ENCODE data around the gene INSIG1. TPM values are rescaled to one million over a fixed set of nuclear protein-coding genes. Genes with fewer than 3 reads are reported as not detected.
A peak's percentile ranks its signal among the peaks of the same experiment; 100 is the strongest.

Gene INSIG1
- total and polyA plus RNA-seq, 5 donors: 14.1 to 21.5 (median 16.5) TPM

DNA sequence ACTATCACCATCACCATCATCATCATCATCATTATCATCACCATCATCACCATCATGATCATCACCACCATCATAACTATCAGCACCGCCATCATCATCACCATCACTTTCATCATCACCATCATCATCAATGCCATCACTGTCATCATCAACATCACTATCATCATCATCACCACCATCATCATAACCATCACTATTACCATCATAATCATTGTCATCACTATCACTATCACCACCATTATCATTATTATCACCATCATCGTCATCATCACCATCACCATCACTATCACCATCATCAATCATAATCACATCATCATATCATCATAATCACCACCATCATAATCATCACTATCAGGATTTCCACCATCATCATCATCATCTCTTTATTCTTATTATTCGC, 20.6 kb downstream of the INSIG1 start:
- DNase-seq (no peak), ATAC-seq (no peak)
- WGBS: 95% methylated on average over 3 of the region's 3 CpGs
- no peak overlapping the region for H3K27ac ChIP-seq (ENCODE audit: low read length)
- no peaks in the 10 kb centered on the region for H3K27me3 ChIP-seq (ENCODE audit: control insufficient read depth, insufficient read depth)
- no peak overlapping the region for H3K4me3 ChIP-seq (ENCODE audit: low read length)
- no peaks in the 10 kb centered on the region for H3K9me3 ChIP-seq (ENCODE audit: control insufficient read depth, low read length)
- H3K4me1 ChIP-seq (ENCODE audit: control insufficient read depth, insufficient read depth, low read length): no peaks in the 10 kb centered on the region
- intact Hi-C loops (cut with DNase I): no loop called here

DNA sequence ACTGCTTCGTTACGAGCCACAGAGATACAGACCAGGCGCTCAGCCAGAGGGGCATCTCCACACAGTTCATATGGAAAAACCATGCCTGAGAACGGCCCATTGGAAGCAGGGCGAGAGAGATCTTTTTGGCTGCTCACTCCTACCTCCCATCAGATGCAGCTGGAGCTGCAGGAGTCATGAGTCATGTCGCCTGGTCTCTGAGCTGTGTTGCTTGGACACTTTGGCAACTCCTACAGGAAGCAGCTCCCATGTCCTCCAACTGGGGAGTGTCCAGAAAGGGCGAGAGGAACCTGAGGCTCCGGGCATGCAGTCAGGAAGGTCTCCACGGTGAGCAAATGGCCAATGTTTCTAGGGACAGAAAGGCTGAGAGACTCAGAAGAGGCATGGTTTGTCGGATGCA, 24.9 kb downstream of the INSIG1 start:
- no peaks in the 10 kb centered on the region for H3K4me1 ChIP-seq (ENCODE audit: control insufficient read depth, insufficient read depth, low read length)
- DNase-seq (no peak), ATAC-seq (peak in 1 of 2 donors; percentile 55)
- intact Hi-C loops (cut with DNase I): no loop called here
- 53% methylated on average over 10 of the region's 10 CpGs for WGBS
- H3K27ac ChIP-seq (ENCODE audit: low read length): no peak overlapping the region
- no peaks in the 10 kb centered on the region for H3K27me3 ChIP-seq (ENCODE audit: control insufficient read depth, insufficient read depth)
- no peaks in the 10 kb centered on the region for H3K9me3 ChIP-seq (ENCODE audit: control insufficient read depth, low read length)
- H3K4me3 ChIP-seq (ENCODE audit: low read length): no peak overlapping the region

DNA sequence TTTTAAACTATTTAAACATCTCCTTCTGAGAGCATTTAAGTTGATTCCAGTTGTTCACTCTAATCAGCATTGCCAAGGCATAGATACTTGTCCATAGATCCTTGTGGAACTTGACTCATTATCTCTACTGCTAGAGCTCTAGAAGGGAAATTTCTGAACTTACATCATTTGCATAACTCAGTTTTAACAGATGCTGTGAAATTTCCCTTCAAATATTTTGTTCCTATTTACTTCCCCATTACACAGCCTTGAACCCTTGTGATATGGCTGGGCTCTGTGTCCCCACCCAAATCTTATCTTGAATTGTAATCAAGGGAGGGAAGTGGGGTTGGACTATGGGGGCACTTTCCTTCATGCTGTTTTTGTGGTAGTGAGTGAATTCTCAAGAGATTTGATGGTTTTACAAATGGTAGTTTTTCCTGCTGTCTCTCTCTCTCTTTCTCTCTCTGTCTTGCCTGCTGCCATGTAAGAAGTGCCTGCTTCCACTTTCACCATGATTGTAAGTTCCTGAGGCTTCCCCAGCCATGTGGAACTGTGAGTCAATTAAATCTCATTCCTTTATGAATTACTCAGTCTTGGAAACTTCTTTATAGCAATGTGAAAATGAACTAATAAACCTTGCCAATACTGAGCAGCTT, 25.4 kb downstream of the INSIG1 start:
- no peak for DNase-seq
- intact Hi-C loops (cut with DNase I): no loop called here
- H3K27me3 ChIP-seq (ENCODE audit: control insufficient read depth, insufficient read depth): no peaks in the 10 kb centered on the region
- no peaks in the 10 kb centered on the region for H3K9me3 ChIP-seq (ENCODE audit: control insufficient read depth, low read length)
- ATAC-seq: no peak
- H3K4me3 ChIP-seq (ENCODE audit: low read length): no peak overlapping the region
- no peaks in the 10 kb centered on the region for H3K4me1 ChIP-seq (ENCODE audit: control insufficient read depth, insufficient read depth, low read length)
- H3K27ac ChIP-seq (ENCODE audit: low read length): no peak overlapping the region

DNA sequence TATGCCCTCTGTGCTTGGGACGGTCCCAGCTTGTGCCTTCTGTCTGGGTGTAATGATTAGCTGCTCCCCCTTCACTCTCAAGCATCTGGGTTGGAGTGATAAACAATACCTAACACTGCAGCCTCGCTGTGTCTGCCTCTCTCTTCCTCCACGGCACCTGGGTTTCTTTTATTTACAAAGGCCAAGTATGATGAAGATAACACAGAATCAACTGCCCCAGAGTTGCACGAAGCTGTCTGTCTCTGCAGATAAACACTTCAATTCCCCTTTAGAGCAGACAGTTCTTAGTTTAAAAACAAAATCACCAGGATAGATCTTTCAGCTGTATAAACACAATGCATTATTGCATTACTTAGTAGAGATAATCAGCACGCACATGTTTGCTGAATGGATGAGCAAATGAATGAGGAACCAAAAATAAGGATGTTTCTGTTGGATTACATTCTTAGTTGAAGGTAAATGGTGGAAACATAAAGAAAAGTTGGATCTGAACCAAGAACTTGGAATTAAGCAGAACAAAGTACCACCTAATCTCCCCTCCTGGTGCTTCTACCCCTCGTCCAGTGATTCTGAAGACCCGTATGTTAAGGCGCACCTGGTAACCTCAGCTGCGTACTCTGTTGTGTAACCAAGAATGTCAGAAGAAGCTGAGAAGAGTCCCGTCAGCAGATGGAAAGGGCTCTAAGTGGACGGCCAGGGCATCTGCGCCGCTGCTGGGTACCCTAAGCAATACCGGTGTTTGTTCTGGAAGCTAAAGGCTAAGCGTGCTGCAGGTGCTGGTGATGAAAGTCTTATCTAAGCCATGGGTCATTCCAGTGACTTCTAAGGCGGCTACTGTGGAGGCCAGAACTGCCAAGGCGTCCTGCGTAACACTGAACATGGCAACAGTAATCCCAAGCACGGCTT, 26.6 kb downstream of the INSIG1 start:
- DNase-seq (no peak), ATAC-seq (no peak)
- H3K4me1 ChIP-seq (ENCODE audit: control insufficient read depth, insufficient read depth, low read length): no peaks in the 10 kb centered on the region
- intact Hi-C loops (cut with DNase I): no loop called here
- no peaks in the 10 kb centered on the region for H3K9me3 ChIP-seq (ENCODE audit: control insufficient read depth, low read length)
- no peak overlapping the region for H3K4me3 ChIP-seq (ENCODE audit: low read length)
- H3K27ac ChIP-seq (ENCODE audit: low read length): no peak overlapping the region
- no peaks in the 10 kb centered on the region for H3K27me3 ChIP-seq (ENCODE audit: control insufficient read depth, insufficient read depth)
- 55% methylated on average over 19 of the region's 19 CpGs for WGBS

DNA sequence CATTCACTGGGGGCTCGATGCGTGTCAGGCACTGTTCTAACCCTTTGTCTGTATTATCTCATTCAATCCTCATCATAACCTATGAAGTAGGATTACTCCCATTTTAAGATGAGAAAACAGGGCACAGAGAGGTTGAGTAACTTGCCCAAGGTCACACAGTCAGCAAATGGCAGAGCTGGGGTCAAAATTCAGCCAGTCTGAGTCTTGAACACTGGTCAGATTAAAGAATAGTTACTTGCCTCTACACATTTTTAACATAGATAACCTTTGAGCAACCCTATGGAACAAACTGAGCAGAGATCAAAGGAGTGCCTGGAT, 27.2 kb downstream of the INSIG1 start:
- no peak for DNase-seq
- intact Hi-C loops (cut with DNase I): no loop called here
- Histone ChIP-seq H3K9me3 (ENCODE audit: control insufficient read depth, low read length) (no peaks in the 10 kb centered on the region), H3K27ac (ENCODE audit: low read length) (no peak overlapping the region), H3K4me1 (ENCODE audit: control insufficient read depth, insufficient read depth, low read length) (no peaks in the 10 kb centered on the region), H3K27me3 (ENCODE audit: control insufficient read depth, insufficient read depth) (no peaks in the 10 kb centered on the region), H3K4me3 (ENCODE audit: low read length) (no peak overlapping the region)
- no peak for ATAC-seq
- 84% methylated on average over 2 of the region's 2 CpGs for WGBS

DNA sequence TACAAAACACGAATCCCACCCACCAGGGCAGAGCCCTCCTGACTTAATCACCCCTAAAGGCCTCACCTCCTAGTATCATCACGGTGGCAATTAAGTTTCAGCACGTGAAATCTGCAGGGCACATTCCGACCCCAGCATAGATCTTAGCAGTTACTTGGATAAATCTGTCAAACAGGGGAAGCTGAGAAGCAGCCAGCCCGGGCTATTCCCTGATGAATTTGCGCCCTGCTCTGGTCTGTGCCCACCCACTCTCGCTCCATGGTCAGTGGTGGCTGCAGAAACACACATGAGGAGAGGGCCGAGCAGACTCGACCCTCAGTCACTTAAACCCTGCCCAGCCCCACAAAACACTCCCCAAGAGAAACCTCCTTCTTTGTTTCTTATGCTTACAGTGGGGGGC, 28.7 kb downstream of the INSIG1 start:
- DNase-seq (no peak), ATAC-seq (no peak)
- intact Hi-C loops (cut with DNase I): no loop called here
- WGBS: 44% methylated on average over 9 of the region's 9 CpGs
- no peak overlapping the region for H3K27ac ChIP-seq (ENCODE audit: low read length)
- H3K4me1 ChIP-seq (ENCODE audit: control insufficient read depth, insufficient read depth, low read length): no peaks in the 10 kb centered on the region
- H3K27me3 ChIP-seq (ENCODE audit: control insufficient read depth, insufficient read depth): no peaks in the 10 kb centered on the region
- no peaks in the 10 kb centered on the region for H3K9me3 ChIP-seq (ENCODE audit: control insufficient read depth, low read length)
- no peak overlapping the region for H3K4me3 ChIP-seq (ENCODE audit: low read length)

DNA sequence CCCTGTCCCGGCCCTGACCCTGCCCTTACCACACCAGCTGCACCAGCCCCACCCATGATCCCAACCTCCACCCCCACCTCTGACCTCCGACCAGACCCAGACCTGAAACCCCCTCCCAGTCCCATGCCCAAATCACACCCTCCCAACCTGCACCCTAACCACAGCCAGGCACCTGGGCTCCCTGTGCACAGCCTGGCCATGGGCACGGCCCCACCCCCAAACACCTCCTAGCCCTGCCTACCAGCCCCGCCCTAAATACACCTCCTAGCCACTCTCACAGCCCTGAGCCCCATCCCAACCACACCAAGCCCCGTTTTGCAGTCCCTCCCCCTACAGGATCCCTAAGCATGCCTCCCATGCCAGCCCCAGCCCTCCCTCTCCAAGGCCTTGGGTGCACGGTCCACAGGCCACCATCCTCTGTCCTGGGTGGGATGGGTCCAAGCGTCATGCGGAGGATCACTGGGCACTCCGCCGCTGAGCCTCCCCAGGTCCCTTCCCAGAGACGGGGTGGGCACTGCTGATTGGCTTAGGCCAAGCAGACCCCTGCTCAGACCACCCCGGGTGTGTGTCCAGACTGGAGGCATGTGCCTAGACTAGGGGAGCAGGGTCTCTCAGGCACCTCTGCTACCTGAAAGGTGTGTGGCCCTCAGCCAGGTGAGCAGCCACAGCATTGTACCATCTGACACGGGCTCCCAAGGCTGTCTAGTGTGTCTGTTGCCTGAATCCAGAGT, 30.1 kb downstream of the INSIG1 start:
- Histone ChIP-seq H3K27ac (ENCODE audit: low read length) (no peak overlapping the region), H3K9me3 (ENCODE audit: control insufficient read depth, low read length) (no peaks in the 10 kb centered on the region), H3K27me3 (ENCODE audit: control insufficient read depth, insufficient read depth) (no peaks in the 10 kb centered on the region), H3K4me1 (ENCODE audit: control insufficient read depth, insufficient read depth, low read length) (no peaks in the 10 kb centered on the region), H3K4me3 (ENCODE audit: low read length) (no peak overlapping the region)
- intact Hi-C loops (cut with DNase I): no loop called here
- peak in 1 of 2 donors; percentile 43 for ATAC-seq
- 81% methylated on average over 13 of the region's 13 CpGs for WGBS
- no peak for DNase-seq

DNA sequence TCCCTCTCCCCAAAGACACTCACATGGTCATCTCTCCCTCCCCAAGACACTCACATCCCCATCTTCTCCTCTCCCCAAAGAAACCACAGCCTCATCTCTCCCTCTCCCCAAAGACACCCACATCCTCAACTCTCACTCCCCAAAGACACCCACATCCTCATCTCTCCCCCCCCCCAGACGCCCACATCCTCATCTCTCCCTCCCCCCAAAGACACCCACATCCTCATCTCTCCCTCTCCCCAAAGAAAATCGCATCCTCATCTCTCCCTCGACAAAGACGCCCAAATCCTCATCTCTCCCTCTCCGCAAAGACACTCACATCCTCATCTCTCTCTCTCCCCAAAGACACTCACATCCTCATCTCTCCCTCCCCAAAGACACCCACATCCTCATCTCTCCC, 31.5 kb downstream of the INSIG1 start:
- H3K4me3 ChIP-seq (ENCODE audit: low read length): no peak overlapping the region
- H3K27me3 ChIP-seq (ENCODE audit: control insufficient read depth, insufficient read depth): no peaks in the 10 kb centered on the region
- DNase-seq (no peak), ATAC-seq (no peak)
- H3K4me1 ChIP-seq (ENCODE audit: control insufficient read depth, insufficient read depth, low read length): no peaks in the 10 kb centered on the region
- no peak overlapping the region for H3K27ac ChIP-seq (ENCODE audit: low read length)
- H3K9me3 ChIP-seq (ENCODE audit: control insufficient read depth, low read length): no peaks in the 10 kb centered on the region
- WGBS: no CpG with 5 or more reads among the region's 5 CpGs
- intact Hi-C loops (cut with DNase I): no loop called here

DNA sequence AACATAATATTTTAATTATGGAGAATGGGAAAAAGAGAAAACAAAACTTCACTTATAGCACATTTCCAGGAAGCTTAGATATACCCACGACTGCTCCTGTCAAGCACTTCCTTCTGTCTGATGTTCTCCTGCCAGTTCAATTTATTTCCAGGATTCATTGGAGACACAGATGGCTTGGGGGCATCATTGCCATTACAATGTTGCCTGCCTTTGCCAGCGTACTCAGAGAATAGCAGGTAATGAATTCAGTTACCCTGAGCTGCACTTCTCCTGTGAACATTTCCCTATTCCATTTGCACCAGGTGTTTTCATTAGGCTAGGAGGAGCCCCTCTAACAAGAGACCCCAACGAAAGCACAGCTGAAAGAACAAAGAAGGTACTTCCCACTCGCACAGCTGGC, 33.7 kb downstream of the INSIG1 start:
- Histone ChIP-seq H3K27ac (ENCODE audit: low read length) (no peak overlapping the region), H3K27me3 (ENCODE audit: control insufficient read depth, insufficient read depth) (no peaks in the 10 kb centered on the region), H3K4me3 (ENCODE audit: low read length) (no peak overlapping the region), H3K4me1 (ENCODE audit: control insufficient read depth, insufficient read depth, low read length) (no peaks in the 10 kb centered on the region), H3K9me3 (ENCODE audit: control insufficient read depth, low read length) (no peaks in the 10 kb centered on the region)
- DNase-seq: no peak
- intact Hi-C loops (cut with DNase I): no loop called here
- ATAC-seq: no peak
- WGBS: 65% methylated on average over 4 of the region's 4 CpGs

DNA sequence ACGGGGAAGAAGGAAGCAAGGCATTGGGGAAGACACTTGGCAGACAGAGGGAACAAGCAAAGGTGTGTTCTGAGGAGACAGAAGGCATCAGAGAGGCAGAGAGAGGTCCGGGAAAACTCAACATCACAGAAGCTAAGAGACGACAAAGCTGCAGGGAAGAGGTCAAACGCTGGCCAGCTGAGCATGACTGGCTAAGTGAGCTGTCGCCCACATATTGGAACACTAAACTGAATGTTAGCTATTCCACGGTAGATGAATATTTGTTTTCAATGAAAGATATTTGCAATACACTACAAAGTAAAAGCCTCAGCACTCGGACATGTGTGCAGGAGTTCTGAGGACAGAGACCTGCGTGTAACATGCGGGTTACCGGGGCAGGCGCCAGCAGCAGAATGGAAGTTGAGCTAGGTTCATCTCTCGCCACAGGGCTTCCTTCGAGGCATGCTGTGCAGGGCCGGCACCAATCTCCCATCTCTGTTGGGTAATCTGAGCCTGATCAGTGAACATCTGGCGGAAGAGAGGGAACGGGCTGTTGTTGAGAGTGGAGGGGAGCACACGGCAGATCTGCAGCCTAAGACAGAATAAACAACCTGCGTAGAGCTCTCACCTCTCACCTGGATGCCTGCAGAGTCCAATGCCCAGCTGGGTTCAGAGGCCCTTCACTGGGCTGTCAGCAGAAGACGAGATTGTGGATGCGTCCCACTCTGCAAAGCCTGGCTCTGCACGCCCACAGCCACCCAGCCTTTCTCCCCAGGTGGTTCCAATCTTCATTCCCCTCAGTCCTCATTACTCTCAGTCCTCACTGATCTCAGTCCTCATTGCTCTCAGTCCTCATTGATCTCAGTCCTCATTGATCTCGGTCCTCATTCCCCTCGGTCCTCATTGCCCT, 35.9 kb downstream of the INSIG1 start:
- H3K27me3 ChIP-seq (ENCODE audit: control insufficient read depth, insufficient read depth): no peaks in the 10 kb centered on the region
- intact Hi-C loops (cut with DNase I): no loop called here
- no peaks in the 10 kb centered on the region for H3K9me3 ChIP-seq (ENCODE audit: control insufficient read depth, low read length)
- DNase-seq (no peak), ATAC-seq (no peak)
- 80% methylated on average over 23 of the region's 23 CpGs for WGBS
- H3K4me3 ChIP-seq (ENCODE audit: low read length): no peak overlapping the region
- no peaks in the 10 kb centered on the region for H3K4me1 ChIP-seq (ENCODE audit: control insufficient read depth, insufficient read depth, low read length)
- no peak overlapping the region for H3K27ac ChIP-seq (ENCODE audit: low read length)

All from right cardiac atrium (tissue), 5 donors.